Activated CD8-positive, alpha-beta memory T cell treated with anti-CD3 and anti-CD28 coated beads, Interleukin-2, amount 50 U/mL, for 24 hours (primary cell): ENCODE data around the gene MIEF2.

Experiments used
- DNase-seq: peaks from one replicate; pipeline ENCODE4 v3.0.0-alpha.2; 2020; ENCODE audit errors: extremely low read depth

The MIEF2 gene

DNA sequence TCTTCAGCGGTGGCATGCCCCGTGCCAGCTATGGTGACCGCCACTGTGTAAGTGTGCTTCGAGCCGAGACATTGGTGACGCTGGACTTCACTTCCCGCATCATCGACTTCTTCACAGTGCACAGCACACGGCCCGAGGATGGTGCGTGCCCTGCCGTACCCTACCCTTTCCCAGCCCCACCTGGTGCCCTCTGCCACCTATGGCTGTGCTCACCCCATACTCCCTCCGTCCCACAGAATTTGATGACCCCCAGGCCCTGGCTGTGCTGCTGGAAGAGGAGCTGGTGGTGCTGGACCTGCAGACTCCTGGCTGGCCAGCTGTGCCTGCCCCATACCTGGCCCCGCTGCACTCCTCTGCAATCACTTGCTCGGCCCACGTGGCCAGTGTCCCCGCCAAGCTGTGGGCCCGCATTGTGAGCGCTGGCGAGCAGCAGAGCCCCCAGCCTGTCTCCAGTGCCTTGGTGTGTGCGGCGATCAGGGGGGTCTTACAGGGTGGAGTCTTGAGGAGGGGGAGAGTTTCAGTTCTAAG lies 25.5 kb upstream of the MIEF2 start:
- DNase-seq: no peak

DNA sequence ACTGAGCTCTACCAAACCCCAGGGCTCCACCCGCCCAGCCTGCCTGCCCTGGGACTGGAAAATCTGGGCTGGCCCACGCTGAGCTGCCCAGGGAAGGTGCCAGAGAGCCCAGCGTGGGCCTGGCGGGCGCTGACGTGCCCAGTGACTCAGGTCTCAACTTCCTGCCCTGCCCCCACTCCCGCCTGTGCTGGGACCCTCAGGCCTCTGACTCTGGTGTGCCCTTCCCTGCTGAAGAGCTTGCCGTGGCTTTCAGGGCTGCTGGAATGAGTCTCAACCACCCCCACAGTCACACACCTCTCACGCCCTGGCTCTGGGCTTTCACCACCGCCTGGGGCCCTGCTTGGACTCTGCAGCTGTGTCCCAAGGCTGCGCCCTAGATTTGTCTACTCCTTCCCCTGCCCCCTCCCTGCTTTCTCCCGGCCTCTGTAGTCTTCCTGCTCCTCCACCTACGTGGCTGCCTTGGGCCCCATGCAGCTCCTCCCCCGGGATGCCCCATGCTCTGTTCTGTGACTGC lies 24.7 kb upstream of the MIEF2 start:
- no peak for DNase-seq

DNA sequence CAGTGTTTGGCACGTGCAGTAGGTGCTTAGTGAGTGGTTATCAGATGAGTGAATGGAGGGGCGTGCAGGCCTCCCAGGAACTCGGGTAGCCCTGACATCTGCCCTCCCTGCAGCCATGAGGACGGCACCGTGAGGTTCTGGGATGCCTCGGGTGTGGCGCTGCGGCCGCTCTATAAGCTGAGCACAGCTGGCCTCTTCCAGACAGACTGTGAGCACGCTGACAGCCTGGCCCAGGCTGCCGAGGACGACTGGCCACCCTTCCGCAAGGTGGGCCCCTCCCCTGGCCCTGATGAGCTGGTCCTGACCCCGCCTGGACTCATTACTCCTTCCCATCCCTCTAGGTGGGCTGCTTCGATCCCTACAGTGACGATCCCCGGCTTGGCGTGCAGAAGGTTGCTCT lies 24.0 kb upstream of the MIEF2 start:
- DNase-seq: no peak

GRCh38 chr17:18237461-18237860 lies 23.0 kb upstream of the MIEF2 start:
- DNase-seq: no peak

- no peak for DNase-seq
Observed at GRCh38 chr17:18238299-18238698, 22.2 kb upstream of the MIEF2 start.

DNA sequence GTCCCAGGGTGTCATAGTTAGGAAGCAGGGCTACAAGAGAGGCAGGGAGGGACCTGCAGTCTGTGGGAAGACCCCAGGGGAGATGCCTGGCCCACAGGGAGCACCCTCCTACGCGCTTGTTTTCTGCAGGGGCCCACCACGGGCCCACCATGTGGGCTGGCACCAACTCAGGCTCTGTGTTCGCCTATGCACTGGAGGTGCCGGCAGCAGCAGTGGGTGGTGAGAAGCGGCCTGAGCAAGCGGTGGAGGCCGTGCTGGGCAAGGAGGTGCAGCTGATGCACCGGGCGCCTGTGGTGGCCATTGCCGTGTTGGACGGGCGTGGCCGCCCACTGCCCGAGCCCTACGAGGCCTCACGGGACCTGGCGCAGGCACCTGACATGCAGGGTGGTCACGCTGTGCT lies 20.0 kb upstream of the MIEF2 start:
- DNase-seq: no peak

- no peak for DNase-seq
Observed at GRCh38 chr17:18241229-18241871, 19.1 kb upstream of the MIEF2 start.

- no peak for DNase-seq
Observed at GRCh38 chr17:18245038-18245776, 15.3 kb upstream of the MIEF2 start.

DNA sequence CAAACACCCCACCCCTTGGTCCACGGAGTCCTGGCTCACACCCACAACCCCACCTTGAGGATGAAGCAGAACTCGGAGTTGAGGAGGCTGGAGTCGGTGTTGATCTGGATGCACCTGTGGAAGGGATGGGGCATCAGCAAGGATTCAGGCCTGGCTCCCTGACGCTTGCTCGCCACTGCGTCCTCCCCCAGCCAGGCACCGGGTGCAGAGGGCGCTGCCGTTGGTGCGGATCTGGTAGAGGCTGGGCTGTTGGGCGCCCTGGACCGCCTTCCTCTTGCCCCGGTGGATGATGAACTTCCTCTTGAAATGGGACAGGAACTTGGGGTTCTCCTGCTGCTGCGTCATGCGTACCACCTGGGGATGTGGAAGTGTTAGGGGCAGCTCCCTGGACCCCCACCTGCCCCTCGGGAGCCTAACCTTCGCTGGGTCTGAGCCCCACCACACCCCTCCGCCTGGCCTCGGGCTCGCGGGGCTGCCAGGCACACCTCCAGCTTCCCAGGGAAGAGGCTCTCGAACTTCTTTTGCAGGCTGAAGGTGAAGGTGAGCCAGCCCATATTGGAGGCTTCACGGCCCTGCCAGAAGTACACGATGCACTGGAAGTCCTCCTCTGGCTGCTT lies 14.2 kb upstream of the MIEF2 start:
- DNase-seq: no peak

GRCh38 chr17:18246880-18247612 lies 13.4 kb upstream of the MIEF2 start:
- no peak for DNase-seq

DNA sequence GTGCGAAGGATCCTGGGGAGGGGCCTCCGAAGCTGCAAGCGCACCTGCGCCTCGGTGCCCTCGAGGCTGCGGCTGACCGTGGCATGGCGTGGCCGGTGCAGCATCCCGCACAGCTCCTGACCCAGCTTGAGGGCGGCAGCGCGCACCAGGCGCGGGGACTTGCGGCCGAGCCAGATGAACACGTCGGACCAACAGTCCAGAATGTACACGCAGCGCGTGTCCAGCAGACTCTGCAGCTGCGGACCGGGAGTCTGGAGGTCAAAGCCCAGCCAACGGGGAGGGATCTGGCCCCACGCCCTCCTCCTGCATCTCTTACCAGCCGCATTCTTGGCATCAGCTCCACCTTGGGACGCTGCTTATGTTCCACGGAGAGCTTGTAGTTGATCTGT lies 12.9 kb upstream of the MIEF2 start:
- DNase-seq: no peak

DNA sequence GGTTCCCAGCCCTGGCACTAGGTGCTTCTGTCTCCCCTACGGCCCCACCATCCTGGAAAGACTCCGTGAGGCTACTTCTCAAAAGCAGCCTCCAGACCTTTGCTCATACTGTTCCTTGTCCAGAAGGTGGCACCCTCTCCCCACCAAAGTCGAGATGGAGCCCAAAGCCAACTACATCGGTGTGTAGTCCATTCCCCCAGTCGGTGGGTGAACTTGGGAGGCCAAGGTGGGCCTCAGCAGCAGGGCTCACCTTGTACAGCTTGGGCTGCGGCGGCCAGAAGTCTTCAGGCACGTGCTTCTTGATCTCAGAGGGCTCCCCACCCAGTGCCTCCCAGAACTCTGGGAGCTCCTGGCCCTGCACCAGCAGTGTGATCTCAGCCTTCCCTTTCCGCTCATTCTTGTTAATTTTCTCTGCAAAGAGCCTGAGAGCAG lies 12.1 kb upstream of the MIEF2 start:
- no peak for DNase-seq

DNA sequence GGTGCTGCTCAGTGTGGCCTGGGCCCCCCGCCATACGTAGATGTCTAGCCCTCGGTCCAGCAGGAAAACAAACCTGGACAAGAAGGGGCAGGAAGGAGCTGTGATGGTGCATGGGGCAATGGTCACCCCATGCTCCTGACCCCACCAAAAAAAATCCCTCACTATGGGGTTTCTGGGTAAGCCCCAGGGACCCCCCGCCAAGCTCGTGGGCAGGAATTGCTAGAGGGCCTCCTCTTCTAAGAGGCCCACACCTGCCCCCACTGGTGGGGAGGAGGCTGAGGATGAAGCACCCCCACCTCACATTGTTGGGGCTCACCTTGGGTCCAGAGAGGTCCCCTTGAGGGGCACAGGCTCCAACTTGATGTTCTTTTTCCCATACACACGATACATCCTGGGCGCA lies 11.7 kb upstream of the MIEF2 start:
- DNase-seq: no peak

DNA sequence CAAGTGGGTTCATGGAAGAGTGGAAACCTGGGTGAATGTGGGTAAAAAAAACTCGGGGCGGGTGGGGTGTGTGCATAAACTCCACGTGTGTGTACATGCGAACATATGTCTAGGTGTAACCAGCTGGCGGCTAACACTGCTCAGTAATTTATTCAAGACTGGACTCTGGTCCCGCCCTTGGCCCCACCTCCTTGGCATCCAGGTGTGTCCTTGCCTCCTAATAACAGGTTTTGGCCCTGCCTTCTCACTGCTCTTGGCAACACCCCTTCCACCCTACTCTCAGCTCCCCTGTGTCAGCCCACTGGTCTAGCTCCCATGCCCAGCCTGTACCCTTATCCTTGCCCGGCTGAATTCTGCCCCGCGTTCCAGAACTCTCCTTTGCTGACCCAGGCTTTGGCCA lies 10.2 kb upstream of the MIEF2 start:
- DNase-seq: no peak

DNA sequence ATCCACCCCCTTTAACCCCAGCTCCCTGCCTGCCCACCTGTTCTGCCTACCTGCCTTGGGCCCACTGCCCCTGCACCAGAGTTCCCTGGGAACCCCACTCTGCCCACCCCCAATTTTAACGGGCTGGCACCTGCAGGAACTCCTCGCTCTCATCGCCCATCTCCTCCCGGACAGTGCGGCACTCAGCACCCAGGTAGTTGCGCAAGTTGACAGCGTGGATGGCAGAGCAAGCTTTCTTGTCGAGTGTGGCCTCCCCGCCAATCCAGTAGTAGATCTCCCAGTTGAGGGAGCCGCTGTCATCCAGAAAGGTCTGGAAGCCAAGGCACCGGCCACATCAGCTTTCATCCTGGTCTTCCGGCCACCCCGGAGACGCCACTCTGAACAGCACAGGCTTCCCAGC lies 9.8 kb upstream of the MIEF2 start:
- no peak for DNase-seq

DNA sequence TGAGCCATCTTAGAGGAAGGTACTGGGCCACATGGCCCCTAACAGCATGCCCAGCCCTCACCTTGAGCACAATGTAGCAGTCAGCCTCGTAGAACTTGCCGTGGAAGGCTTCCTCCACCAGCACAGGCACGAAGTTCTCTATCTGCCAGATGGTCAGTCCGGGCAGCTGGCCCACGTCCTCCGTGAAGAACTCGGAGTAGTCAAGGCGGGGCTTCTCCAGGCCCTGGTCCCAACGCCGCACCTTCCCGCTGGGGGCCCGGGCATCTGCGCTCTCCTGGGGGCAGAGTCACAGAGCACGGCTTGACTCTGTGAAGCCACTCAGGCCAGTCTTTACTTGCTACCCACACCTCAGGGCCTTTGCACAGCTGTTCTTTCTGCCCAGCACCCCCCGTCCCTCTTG lies 9.3 kb upstream of the MIEF2 start:
- DNase-seq: no peak

GRCh38 chr17:18252160-18252559 lies 8.3 kb upstream of the MIEF2 start:
- no peak for DNase-seq

GRCh38 chr17:18253187-18253884 lies 7.1 kb upstream of the MIEF2 start:
- DNase-seq: no peak

- no peak for DNase-seq
Observed at GRCh38 chr17:18253947-18254821, 6.3 kb upstream of the MIEF2 start.

DNA sequence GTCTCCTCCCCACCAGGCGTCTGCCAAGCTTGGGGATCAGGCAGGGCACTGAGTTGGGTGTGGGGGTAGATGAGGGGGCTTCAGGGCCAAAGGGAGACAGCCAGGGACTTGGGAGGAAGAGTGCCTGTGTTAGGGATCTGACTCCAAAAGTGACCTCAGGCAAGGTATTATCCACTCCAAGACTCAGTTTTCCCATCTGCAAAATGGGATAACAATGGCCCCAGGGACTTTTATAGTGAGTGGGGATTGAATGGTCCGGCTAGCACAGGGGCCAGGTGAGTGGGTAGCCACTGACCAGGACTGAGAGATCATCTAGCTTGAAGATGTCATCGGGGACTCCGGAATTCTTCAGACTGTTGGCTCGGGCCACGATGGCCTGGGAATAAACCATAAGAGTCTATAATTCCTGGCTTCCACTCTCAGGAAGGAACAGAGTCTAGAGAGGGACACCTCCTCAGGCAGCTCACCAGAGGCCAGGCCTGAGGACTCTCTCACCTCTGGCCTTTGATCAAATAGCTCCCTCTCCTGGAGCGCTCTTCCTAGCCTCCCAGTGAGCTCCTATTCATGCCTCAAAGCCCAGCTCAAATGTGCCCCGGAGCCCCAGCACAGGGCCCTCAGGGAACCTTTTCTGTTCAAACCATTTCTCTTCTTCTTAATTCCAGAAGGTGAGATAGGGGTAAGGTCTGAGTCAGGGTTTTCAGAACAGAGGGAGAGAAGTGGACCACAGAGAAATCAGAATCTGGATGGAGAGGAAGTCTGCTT lies 5.4 kb upstream of the MIEF2 start:
- no peak for DNase-seq
